Ovary (tissue), 3 donors: Measurements from ENCODE around the gene KIF26B.

ENCODE experiments used
- EP300 ChIP-seq: sonication (generic); formaldehyde crosslinking; IDR thresholded peaks from one replicate; pipeline ENCODE4 v1.6.1; 2017; ENCODE audit warnings: antibody characterized with exemption
- POLR2A ChIP-seq: fragments of 450-650 bp; IDR thresholded peaks from one replicate; pipeline ENCODE4 v1.6.1; 2017; ENCODE audit warnings: antibody characterized with exemption, mild to moderate bottlenecking, moderate library complexity
- TF ChIP-seq, protein P1 (sequence below), 3 donors: fragments of 450-650 bp in 2 of 3; fragments of 200-600 bp in 1 of 3; IDR thresholded peaks; one replicate each; pipeline versions ENCODE4 v1.5.1 to v1.8.0; 2016 to 2022; ENCODE audit warnings: antibody characterized with exemption in 3 of 3, mild to moderate bottlenecking in 1 of 3
- donor health status: DM: no; HTN: no; CAD: no.

DNA sequence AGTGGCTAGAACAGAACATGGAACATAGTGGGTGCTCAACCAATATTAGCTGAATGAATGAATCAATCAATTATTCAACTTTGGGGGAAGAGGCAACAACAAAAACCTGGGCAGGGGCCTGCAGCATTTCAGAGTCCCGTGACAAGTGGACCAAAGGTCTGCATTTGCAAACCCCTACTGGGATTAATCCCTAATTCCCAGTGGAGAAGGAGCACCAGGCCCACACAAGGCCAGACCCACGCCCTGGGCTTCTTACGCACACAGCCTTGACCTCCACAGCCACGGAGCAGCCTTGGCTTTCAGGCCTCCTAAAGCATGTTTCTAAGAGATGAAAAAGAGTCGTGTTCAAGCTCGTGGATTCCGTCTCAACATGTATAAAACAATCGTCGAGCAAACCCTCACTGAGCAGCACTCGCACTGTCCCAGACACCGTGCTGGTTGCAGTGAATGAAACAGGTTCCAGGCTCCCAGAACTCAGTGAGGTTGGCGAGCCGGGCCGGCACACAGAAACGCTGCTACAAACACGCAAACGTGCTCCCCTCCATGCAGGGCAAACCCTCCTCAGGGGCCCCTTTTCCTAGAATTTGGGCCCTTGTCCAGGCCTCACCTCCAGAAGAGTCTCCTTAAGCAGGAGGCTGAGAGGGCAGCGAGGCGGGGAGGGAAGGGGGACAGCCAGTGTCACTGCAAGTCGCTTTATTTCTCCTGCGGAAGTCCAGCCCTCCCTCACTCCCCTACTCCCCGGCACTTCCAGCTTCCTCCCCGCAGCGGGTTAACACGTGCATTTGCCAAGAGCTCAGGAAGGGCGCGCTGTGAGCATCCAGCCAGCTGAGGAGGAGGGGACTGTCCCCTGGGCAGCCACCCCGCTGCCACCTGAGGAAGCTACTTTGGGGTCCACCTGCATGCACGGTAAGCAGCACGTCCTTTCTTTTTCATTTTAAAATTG lies 556.4 kb downstream of the KIF26B start:
- TF ChIP-seq, protein P1, sequence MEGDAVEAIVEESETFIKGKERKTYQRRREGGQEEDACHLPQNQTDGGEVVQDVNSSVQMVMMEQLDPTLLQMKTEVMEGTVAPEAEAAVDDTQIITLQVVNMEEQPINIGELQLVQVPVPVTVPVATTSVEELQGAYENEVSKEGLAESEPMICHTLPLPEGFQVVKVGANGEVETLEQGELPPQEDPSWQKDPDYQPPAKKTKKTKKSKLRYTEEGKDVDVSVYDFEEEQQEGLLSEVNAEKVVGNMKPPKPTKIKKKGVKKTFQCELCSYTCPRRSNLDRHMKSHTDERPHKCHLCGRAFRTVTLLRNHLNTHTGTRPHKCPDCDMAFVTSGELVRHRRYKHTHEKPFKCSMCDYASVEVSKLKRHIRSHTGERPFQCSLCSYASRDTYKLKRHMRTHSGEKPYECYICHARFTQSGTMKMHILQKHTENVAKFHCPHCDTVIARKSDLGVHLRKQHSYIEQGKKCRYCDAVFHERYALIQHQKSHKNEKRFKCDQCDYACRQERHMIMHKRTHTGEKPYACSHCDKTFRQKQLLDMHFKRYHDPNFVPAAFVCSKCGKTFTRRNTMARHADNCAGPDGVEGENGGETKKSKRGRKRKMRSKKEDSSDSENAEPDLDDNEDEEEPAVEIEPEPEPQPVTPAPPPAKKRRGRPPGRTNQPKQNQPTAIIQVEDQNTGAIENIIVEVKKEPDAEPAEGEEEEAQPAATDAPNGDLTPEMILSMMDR (IDR thresholded peaks at IDR 0.05), result no peak
- TF ChIP-seq POLR2A (no peak), EP300 (no peak)
